Anterior cingulate cortex (tissue), 58 donors: Measurements from ENCODE around the gene KCTD21.
A peak's percentile ranks its signal among the peaks of the same experiment; 100 is the strongest.

ENCODE experiments used
- DNase-seq, 58 donors: peaks; one replicate each; lab custom pipeline; 2025; lab: John Stamatoyannopoulos, UW

The KCTD21 gene

DNA sequence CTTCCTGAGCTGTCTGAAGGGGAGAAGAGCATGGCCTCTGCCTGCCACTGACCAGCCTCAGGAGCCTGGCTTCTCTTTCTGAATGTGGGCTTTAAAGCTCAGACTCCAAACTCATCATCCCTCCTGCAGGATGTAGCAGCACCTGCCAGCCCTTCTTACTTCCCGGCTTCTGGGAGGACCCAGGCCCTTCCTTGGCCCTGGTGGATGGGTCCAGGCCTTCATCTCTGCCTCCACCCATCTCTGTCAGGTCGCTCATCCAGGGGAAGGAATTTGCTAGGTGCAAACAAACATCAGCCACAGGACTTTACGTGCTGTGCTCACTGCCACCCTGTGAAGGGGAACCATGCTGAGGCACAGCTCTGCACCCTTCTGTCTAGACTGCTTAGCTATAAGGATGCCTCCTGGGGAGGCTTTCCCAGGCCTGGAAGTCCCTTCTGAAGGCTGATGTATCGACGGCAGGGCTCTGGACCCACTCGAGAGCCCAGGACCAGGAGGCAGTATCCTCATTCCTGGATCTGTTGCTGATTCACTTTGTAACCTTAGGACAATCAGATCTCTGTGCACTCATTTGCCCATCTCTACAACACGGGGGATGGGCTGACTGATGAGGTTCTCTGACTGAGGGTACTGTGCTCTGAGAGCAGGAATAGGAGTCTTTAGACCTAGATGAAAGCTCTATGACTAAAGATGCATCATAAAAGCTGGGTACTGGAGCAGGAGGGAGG lies 31.2 kb upstream of the KCTD21 start:
- peak in 7 of 58 donors; percentile 11 to 59 (median 29) for DNase-seq

DNA sequence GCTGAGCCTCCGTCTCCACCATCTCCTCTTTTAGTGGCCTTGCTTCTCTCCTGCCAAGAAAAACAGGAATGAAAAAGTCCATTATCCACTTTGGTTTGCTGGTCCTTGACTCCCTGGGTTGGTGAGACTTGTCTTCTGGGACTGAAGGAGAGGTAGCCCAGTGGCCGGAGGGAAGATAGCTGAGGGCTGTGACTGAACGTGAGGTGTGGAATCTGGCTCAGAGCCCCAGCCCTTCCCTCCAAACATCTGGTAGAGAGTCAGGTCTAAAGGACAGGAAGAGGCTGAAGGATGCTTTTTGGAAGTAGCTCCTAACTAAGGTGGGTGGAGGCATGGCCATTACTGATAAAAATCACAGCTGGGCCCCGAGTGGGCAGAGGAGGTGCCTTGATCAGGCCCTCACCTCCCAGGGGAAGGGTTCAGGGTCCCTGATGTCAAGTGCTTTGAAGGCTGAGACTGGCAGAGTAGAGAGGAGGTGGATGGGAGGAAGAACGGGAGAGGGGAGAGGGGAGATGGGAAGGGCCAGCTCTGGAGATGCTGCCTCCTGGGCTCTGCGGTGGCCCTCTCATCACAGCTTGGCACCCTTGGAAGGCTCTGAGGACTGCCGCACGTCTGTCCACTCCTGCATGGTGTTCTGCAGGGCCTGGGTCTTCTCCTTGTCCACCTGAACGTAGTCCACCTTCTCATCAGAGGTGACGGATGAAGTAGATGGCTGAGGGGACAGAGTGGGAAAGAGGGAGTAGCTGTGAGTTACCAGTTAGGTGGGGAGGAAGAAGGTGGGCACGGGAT lies 30.5 kb upstream of the KCTD21 start:
- no peak for DNase-seq

DNA sequence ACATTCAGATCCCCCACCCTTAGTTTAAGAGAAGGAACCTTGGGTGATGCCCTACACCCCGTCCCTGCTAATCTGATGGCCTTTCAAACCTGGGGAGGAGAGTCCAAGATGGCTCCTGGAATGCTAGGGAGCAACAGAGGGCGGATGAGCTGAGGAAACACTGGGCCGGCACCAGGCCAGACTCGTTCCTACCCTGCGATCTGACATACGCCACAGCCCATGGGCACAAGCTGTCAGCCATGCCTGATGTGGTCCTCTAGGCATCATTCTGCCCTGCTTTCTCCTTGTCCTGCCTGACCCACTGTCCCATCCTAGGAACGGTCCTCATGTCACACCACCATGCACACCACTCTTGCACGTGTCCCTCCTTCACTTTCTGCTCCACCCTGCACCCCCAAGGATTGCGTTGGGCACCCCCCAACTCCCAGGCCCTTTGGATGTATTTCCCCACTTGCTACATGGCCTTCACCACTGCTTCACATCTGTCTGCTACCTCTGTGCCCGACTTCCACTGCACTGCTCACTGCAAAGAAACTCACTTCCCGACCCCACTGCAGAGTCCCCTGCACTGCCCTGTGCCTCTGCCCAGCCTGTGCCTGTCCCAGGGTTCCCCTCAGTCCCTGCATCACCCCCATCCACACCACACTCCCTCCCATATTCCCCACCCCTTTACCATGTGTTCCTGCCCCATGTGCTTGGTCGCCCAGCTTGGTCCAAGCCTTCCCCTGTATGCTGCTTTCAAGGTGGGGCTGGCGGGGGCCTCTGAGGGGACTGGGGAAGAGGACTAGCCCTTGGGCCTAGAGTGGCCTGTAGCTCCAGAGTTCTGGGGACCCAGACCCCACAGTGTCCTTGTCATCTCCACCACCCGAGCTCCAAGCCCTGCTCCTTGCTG lies 29.5 kb upstream of the KCTD21 start:
- DNase-seq = no peak

DNA sequence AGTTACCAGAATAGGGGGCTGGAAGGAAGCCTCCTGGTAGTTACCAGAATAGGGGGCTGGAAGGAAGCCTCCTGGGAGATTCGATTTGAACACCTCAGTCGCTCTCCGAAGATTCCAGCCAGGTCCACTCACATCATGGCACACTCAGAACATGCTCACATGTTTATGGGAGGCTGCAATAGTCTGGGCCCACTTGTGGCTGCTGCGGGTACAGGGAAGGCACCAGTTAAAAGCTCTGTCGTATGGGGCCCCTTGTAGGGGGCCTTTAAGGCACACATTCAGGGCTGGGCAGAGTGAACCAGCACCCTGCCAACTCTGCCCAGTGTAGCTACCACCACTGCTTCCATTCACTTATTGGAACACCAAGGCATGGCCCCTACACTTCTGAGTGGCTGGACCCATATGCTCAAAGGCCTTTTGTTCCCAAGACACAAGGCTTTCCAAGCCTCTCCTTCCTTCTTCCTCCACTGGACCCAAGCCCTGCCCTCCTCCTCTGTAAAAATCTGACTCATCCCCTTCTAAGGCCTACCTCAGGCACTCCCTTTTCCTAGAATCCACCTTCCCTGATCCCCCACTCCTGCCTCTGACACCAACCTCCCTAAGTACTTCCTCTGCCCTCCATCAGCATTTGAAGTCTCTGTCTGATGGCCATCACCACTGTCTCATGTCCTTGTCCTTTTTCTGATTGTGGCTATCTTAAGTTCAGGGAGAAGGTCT lies 28.3 kb upstream of the KCTD21 start:
- DNase-seq = no peak

DNA sequence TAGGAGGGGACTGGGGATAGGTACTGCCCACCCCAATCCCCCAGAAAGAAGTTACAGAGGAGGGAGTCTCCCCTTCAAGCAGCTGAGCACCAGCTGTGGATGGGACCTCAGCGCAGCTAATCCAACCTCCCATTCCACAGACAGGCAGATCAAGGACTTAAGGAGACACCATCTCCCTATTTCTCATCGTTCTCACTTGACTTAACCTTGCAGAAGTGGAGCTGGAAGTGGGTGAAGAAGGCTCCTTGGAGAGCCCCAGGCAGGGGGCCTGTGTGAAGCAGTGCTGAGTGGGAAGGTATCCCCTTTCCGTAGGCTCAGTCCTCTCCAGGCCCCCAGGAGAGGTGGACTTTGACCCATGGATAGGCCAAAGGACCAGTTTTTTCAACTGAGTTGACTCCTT lies 27.6 kb upstream of the KCTD21 start:
- DNase-seq = no peak

DNA sequence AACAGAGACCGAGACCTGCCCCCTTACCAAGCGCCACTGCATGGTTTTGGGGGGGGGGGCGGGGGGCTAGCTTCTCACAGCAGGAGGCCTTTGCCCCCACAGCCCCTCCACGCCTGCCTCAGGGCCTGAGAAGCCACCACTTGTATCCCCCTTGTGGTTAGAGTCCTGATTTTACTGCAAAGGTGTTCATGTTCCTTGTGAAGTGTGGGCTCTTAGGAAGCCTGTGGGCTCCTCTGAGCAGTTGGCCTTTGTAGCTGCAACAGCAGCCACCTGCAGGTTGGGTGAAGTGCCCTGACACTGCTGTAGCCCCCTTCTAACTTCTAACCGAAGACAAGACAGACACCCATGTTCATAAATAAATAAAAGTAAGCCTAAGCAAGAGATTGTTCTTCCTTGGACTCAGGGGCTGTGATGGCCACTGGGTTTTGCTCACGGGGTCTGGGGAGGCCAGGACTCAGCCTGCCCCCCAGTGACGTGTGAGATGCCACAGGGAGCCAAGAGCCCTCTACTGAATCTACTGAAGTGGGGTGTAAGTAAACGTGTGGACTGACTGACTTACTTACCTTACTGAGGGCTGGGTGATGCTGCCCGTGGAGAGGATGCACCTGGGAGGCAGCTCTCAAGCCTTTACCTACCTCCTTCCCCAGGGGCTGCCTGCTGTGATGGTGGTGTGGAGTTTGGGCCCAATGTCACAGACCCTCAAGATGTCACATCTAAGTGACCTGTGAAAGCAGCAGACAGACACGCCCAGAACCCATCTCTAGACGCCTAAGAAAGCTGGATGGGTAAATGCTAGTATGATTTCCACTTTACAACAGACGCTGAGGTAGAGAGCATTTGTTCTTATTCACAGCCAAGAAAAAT lies 26.1 kb upstream of the KCTD21 start:
- DNase-seq = no peak

DNA sequence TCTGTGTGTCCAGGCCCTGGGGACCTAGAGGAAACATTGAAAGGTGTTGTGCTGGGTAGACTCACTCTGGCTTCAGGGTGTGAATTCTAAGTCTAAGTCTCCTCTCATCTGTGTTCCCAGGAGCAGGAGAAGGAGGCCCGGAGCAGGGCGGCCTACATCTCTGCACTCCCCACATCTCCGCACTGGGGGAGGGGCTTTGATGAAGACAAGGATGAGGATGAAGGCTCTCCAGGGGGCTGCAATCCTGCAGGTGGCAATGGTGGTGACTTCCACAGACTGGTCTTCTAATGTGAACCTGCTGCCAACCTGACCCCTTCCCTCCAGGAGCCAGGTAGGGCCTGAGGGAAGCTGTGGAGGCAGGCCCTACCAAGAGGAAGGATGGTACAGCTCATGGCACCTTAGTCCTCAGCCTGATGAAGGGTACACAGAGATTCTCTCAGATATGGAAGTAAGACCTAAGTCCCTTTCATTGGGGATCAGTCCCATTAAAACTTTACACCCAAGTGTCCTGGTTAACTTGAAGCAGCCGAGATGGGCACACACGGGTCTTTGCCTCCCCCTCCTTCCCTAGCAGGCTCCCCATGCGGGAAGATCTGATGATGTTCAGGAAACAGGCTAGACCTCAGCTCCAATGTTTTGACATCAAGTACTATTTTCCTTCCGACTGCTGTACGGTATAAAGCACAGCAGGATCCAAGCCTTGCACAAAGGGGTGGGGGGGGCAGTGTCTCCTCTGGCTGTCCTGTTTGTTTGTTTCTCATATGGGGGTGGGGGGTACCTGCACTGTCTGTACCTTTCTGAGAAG lies 25.3 kb upstream of the KCTD21 start:
- DNase-seq = no peak

DNA sequence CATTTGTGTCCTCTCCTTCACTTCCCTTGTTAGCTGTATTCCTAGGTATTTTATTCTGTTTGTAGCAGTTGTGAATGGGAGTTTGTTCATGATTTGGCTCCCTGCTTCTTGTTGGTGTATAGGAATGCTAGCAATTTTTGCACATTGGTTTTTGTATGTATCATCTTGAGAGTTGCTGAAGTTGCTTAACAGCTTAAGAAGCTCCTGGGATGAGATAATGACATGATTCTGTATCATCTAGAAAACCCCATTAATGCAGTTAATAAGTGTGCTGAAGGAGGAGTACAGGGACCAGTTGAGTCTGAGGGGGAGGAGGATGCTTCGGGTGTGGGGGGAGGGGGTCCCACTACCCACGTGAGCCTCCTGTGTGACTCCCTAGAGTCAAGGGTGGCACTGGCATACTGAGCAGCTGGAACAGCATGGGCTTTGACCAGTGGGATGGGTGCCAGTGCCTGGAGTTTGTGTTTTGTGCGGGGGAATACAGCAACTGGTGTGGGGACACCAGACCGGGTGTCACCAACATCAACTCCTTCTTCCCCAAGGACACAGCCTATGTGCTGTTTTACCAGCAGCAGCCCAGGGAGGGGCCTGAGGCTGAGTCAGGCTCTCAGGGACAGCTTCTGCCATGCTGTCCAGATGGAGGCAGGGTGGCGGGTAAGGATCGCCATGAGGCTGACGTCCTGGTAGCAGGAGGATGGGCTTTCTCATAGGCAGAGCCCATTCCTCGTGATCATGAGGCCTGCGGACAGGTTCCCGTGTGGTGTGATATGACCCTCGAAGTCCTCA lies 24.4 kb upstream of the KCTD21 start:
- DNase-seq = peak in 15 of 58 donors; percentile 19 to 62 (median 32)

DNA sequence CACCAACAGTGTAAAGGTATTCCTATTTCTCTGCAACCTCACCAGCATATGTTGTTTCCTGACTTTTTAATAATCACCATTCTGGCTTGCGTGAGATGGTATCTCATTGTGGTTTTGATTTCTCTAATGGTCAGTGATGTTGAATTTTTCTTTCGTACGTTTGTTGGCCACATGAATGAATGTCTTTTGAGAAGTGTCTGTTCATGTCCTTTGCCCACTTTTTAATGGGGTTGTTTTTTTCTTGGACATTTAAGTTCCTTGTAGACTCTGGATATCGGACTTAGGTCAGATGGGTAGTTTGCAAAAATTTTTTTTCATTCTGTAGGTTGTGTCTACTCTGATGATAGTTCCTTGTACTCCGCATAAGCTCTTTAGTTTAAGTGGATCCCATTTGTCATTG lies 23.1 kb upstream of the KCTD21 start:
- no peak for DNase-seq

DNA sequence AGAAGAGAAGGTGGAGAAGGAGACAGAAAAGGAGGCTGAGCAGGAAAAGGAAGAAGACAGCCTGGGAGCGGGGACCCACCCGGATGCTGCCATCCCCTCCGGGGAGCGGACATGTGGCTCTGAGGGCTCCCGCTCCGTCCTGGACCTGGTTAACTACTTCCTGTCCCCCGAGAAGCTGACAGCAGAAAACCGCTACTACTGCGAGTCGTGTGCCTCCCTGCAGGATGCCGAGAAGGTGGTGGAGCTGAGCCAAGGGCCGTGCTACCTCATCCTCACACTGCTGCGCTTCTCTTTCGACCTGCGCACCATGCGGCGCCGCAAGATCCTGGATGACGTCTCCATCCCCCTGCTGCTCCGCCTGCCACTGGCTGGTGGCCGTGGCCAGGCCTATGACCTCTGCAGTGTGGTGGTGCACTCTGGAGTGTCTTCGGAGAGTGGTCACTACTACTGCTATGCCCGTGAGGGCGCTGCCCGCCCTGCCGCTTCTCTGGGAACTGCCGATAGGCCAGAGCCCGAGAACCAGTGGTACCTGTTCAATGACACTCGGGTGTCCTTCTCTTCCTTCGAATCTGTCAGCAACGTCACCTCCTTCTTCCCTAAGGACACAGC lies 21.7 kb upstream of the KCTD21 start:
- no peak for DNase-seq

DNA sequence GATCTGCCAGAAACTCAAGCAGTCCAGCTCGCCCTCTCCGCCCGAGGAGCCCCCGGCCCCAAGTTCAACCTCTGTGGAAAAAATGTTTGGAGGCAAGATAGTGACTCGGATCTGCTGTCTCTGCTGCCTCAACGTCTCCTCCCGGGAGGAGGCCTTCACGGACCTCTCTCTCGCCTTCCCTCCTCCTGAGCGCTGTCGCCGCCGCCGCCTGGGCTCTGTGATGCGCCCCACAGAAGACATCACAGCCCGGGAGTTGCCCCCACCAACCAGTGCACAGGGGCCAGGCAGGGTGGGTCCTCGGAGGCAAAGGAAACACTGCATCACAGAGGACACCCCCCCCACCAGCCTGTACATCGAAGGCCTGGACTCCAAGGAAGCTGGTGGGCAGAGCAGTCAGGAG lies 21.1 kb upstream of the KCTD21 start:
- no peak for DNase-seq

DNA sequence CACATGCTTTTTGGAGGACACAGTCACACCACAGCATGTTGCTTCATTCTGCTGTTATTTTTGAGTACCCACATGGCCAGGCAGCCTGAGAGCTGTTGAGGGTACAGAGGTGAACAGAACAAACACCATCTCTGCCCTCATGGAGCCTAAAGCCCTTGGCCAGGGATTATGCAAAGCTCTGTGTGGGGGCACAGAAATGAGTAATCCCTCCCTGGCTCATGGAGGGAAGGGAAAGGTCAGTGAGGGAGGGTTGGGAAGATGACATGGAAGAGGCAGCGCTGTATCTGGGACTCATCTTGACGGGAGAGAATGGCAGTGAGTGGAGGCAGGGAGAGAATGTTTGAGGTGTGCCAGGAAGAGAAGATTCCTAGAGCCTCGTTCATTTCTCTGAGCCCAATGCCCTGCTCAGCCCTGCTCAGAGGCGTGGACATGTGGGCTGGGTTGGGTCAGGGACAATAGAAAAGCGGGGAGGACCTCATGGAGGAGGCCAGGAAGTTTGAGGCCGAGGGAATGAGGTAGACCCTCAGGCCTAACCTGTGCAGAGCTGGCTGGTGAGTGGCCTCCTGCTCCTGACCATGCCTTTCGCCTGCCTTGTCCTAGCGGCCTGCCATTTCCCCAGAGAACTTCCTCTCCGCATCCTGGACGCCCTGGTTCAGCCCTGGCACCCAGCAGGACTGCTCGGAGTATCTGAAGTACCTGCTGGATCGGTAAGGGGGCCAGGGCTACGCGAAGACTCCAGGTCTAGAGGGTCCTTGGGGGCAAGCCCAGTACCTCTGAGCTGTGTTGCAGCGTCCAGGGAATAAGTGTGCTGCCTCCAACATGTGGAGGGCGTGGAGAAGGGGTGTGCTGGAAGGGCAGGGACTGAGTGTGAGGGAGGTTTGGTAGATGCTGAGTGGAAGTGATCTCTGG lies 20.1 kb upstream of the KCTD21 start:
- DNase-seq = no peak

DNA sequence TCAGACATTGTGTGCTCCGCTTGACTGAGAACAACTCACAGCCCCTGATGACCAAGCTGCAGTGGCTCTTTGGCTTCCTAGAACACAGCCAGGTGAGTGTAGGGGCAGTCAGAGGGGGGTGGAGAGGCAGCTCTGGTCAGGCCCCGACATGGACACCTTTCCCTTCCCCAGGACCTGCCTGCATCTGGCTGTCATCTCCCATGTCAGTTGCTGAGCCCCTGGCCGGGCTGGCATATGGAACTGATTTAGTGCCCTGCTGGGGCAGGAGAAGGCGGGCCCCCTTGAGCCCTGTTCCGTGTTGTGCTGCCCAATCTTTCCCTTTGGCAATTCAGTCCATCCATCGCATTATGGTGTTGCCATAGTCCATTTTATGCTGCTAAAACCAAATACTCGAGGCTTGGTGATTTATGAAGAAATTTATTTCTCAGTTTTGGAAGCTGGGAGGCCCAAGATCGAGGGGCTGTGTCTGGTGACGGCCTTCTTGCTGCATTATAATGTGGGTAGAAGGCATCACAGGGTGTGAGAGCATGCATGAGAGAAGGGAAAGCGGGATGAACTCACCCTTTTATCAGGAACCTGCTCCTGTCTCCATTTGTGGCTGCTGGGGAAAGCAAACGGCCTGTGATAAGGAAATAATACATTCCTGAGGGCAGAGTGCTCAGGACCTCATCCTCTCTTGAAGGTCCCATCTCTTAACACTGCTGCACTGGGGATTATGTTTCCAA lies 19.3 kb upstream of the KCTD21 start:
- DNase-seq = no peak

DNA sequence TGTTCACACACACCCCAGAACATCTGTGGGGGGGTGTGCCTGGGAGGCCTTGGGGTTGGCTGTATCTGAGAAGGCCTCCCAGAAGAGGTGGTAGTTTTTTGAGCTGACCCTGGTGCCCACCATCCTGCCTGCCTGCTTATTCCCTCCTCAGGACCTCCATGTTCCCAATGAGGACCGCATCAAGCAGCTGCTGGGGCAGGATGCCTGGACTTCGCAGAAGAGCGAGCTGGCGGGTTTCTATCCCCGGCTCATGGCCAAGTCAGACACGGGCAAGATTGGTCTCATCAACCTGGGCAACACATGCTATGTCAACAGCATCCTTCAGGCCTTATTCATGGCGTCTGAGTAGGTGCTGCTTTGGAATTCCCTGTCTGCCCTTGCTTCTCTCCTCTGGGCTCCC lies 17.3 kb upstream of the KCTD21 start:
- DNase-seq = no peak

DNA sequence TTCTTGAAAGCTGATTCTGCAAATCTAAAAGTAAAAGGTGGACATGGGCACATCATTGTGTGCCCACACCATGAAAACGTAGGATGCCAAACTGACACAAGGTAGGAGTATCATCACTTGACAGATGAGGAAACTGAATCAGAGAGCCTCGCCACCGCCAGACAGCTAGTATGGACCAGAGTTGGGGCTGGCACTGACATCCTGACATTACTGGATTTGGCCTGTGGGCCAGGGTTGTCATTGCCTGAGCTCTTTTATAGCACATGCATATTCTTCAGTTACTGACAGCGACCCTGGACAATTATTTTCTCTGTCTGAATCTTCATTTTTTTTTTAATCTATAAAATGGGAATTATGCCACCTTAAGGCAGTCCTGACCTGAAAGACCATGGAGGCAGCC lies 16.8 kb upstream of the KCTD21 start:
- DNase-seq = no peak

DNA sequence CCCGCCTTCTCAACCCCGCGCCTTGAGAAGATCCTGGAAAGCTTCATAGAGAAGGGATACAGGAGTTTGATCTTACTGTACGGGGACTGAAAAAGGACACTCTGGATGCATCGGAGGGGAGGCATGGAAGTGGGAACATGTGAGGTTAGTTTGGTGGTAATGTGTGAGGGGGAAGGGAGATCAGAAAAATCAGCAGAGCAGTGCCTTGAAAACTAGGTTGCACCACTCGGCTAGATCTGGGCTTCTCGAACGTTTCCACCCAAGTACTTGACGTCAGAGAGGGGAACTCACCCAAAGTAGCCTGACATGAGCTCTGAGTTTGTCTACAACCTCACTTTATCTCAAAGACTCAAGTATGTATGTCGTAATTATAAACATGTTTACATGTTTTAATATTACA lies 14.8 kb upstream of the KCTD21 start:
- DNase-seq = peak in 1 of 58 donors; percentile 9
